Skeletal muscle satellite cell (primary cell): ENCODE results near the gene CLDN2.

Experiments used
- H3K27me3 ChIP-seq: 2 replicates; pipeline ENCODE4 v1.7.0; 2013; ENCODE audit warnings: low read length; ENCODE audit not compliant: control insufficient read depth, insufficient read depth
- H3K36me3 ChIP-seq: 2 replicates; pipeline ENCODE4 v1.7.0; 2013; ENCODE audit warnings: mild to moderate bottlenecking, control low read depth, low read length; ENCODE audit not compliant: insufficient read depth
- H3K4me1 ChIP-seq: 2 replicates; pipeline ENCODE4 v1.7.0; 2013; ENCODE audit warnings: low read length; ENCODE audit not compliant: control insufficient read depth, insufficient read depth
- H3K4me2 ChIP-seq: 2 replicates; pipeline ENCODE4 v1.7.0; 2013; ENCODE audit warnings: mild to moderate bottlenecking, low read length
- H3K4me3 ChIP-seq: 2 replicates; pipeline ENCODE4 v1.7.0; 2013; ENCODE audit warnings: low read length
- H3K9ac ChIP-seq: 2 replicates; pipeline ENCODE4 v1.7.0; 2013; ENCODE audit warnings: mild to moderate bottlenecking, low read depth, low read length, moderate library complexity
- H3K9me3 ChIP-seq: replicated peaks from 2 replicates; pipeline ENCODE4 v1.7.0; 2013; ENCODE audit warnings: mild to moderate bottlenecking, control low read depth, low read length

The CLDN2 gene

DNA sequence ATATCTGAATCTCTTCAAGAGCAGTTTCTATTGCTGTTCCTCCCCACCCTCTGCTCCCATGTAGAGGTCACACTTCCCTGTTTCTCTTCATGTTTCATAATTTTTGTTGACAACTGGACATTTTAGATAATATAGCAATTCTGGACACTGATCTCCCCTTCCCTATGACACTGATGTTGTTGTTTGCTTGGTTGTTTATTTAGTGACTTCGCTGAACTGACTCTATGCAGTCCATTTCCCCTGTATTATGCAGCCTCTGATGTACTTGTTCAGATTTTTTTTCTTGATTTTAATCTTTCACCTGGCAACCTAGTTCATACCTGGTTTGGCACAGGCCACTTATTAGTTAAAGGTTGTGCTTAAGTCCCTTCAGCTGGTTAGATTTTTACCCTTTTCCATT lies 29.2 kb downstream of the CLDN2 start:
- H3K9me3 ChIP-seq: no peaks in the 10 kb centered on the region
- no peaks in the 10 kb centered on the region for H3K36me3 ChIP-seq
- H3K4me2 ChIP-seq: no peak overlapping the region
- H3K9ac ChIP-seq: no peak overlapping the region
- H3K27me3 ChIP-seq: no peaks in the 10 kb centered on the region
- H3K4me1 ChIP-seq: peaks cover 1% of the 10 kb centered on the region
- no peak overlapping the region for H3K4me3 ChIP-seq

GRCh38 chrX:106950381-106950780 lies 30.2 kb downstream of the CLDN2 start:
- H3K27me3 ChIP-seq: no peaks in the 10 kb centered on the region
- H3K9me3 ChIP-seq: no peaks in the 10 kb centered on the region
- H3K36me3 ChIP-seq: no peaks in the 10 kb centered on the region
- no peak overlapping the region for H3K4me2 ChIP-seq
- H3K4me1 ChIP-seq: peaks cover 11% of the 10 kb centered on the region
- H3K4me3 ChIP-seq: no peak overlapping the region
- no peak overlapping the region for H3K9ac ChIP-seq

DNA sequence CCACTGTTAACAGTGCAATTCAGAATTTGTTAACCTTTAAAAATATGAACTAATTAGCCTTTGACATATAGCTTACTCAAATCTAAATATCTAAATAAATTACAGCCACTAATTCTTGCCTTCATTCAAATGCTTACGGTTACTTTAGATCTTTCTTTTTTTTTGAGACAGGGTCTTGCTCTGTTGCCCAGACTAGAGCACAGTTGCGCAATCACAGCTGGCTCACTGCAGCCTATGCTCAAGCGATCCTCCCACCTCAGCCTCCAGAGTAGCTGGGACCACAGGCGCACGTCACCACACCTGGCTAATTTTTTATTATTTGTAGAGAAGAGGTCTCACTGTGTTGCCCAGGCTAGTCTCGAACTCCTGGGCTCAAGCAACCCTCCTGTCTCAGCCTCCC lies 31.0 kb downstream of the CLDN2 start:
- H3K4me1 ChIP-seq: peaks cover 17% of the 10 kb centered on the region

DNA sequence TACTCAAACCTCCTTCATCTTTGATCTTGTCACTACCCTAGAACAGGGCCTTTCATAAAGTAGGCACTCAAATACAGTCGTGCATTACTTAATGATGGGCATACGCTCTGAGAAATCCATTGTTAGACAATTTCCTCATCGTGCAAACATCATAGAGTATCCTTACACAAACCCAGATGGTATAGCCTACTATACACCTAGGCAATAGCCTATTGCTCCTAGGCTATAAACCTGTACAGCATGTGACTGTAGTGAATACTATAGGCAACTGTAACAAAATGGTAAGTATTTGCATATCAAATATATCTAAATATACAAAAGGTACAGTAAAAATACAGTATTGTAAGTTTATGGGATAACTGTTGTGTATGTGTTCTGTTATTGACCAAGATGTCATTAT lies 31.9 kb downstream of the CLDN2 start:
- Histone ChIP-seq H3K4me3 (no peak overlapping the region), H3K9me3 (no peaks in the 10 kb centered on the region), H3K27me3 (no peaks in the 10 kb centered on the region), H3K4me2 (no peak overlapping the region), H3K9ac (no peak overlapping the region), H3K36me3 (no peaks in the 10 kb centered on the region), H3K4me1 (peaks cover 17% of the 10 kb centered on the region)

More for the DNA sequence above, 31.0 kb downstream of the CLDN2 start:
- H3K27me3 ChIP-seq: no peaks in the 10 kb centered on the region
- H3K4me2 ChIP-seq: no peak overlapping the region
- no peak overlapping the region for H3K4me3 ChIP-seq
- H3K9me3 ChIP-seq: no peaks in the 10 kb centered on the region
- H3K36me3 ChIP-seq: no peaks in the 10 kb centered on the region
- no peak overlapping the region for H3K9ac ChIP-seq

DNA sequence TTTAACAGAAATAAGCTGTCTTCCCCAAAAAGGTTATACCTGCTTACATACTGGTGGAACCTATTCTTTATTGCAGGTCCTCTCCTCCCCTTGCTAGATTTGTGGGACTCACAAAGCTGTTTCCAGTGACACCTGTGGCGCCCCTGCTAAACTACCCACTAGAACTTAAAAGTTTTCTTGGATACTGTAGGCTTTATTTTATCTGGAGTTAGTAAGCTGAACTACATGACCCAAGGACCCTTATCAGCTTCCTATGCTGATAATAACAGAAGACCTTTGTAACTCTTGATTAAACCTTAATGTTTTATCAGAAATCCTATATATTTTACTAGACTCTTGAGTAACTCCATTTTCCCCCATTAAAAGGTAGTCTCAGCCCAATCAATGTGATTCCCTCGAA lies 32.3 kb downstream of the CLDN2 start:
- H3K9me3 ChIP-seq: no peaks in the 10 kb centered on the region
- H3K4me1 ChIP-seq: peaks cover 17% of the 10 kb centered on the region
- H3K27me3 ChIP-seq: no peaks in the 10 kb centered on the region
- no peak overlapping the region for H3K4me2 ChIP-seq
- H3K4me3 ChIP-seq: no peak overlapping the region
- H3K36me3 ChIP-seq: no peaks in the 10 kb centered on the region
- H3K9ac ChIP-seq: no peak overlapping the region

GRCh38 chrX:106952988-106953387 lies 32.8 kb downstream of the CLDN2 start:
- peaks cover 3% of the 10 kb centered on the region for H3K36me3 ChIP-seq

DNA sequence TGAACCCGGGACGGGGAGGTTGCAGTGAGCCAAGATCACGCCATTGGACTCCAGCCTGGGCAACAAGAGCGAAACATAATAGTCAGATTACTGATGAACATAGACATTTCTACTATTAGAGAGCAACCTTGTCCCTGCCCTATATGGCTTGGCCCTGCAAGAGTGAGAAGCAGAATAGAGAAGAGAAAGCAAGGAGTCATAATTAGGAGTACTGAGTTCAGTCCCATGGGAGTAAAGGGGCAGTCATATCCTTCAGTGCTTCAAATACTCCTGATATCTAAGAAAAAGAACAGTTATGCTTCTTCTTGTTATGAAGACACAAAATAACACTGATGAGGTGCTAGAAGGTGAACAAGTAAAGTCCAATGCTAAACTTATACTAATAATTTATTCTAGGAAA lies 33.8 kb downstream of the CLDN2 start:
- H3K27me3 ChIP-seq: peaks cover 4% of the 10 kb centered on the region
- H3K4me1 ChIP-seq: peaks cover 17% of the 10 kb centered on the region
- H3K36me3 ChIP-seq: peaks cover 6% of the 10 kb centered on the region
- H3K4me3 ChIP-seq: no peak overlapping the region
- H3K9me3 ChIP-seq: no peaks in the 10 kb centered on the region
- H3K4me2 ChIP-seq: no peak overlapping the region
- no peak overlapping the region for H3K9ac ChIP-seq

More at GRCh38 chrX:106952988-106953387, 32.8 kb downstream of the CLDN2 start:
- Histone ChIP-seq H3K27me3 (peaks cover 2% of the 10 kb centered on the region), H3K4me1 (peaks cover 17% of the 10 kb centered on the region), H3K4me3 (no peak overlapping the region), H3K9ac (no peak overlapping the region), H3K9me3 (no peaks in the 10 kb centered on the region), H3K4me2 (no peak overlapping the region)

DNA sequence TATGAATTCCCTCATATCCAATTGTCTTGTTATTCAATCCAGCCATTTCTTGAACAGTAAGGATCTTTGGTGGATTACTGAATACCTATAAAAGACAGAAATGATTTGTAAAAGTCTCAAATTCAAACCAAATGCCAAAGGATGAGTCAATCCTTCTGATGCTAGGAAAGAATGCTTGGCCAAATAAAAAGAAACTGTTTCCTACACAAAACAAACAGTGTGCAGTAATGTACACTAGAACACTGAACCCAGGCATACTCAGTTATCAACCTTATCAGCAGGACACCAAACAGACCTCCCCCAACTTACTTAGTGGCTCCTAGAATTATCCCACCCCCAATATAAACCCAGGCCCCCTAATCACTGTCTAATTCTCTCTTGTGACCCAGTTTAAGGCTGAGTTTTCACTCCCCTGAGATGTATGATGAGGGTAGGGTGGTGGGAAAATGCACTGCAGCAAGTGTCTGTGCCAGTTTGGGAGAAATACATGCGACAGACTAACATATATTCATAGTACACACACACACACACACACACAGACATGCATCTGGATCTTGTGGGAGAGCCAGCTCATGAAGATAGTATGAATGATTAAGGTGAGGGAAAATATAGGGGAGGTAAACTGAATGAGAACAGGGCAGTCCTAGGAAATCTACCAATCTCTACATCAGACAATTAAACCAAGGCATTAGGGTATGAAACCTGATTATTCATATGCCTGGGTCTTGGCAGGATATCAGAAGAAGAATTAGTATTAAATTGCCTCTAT lies 35.0 kb downstream of the CLDN2 start:
- H3K4me1 ChIP-seq: peaks cover 17% of the 10 kb centered on the region
- peak overlapping the region; percentile 45 for H3K4me2 ChIP-seq
- no peak overlapping the region for H3K9ac ChIP-seq
- no peaks in the 10 kb centered on the region for H3K9me3 ChIP-seq
- peaks cover 4% of the 10 kb centered on the region for H3K27me3 ChIP-seq
- H3K36me3 ChIP-seq: peaks cover 6% of the 10 kb centered on the region
- H3K4me3 ChIP-seq: no peak overlapping the region

GRCh38 chrX:106957856-106958255 lies 37.7 kb downstream of the CLDN2 start:
- Histone ChIP-seq H3K4me2 (no peak overlapping the region), H3K9ac (no peak overlapping the region), H3K36me3 (peaks cover 11% of the 10 kb centered on the region), H3K4me1 (peaks cover 17% of the 10 kb centered on the region), H3K27me3 (peaks cover 4% of the 10 kb centered on the region), H3K4me3 (no peak overlapping the region), H3K9me3 (no peaks in the 10 kb centered on the region)

DNA sequence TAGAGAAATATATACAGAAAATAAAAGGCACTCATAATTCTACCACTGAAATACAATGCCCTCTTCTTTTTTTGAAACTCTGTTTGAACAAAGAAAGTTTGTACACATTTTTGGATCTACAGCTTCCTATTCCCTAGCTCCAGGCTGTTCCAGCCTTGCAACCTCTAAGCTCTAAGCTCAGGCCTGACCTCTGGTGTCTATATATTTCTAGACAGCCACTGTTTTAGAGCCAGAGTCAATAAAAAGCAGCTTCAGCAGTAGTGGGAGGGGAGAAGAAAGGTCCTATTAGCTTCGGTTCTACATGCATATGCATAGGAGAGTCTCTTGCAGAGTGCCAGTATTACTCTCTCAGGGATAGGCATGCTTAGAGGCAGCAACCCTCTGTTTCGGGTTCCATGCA lies 39.7 kb downstream of the CLDN2 start:
- Histone ChIP-seq H3K4me1 (peaks cover 11% of the 10 kb centered on the region), H3K36me3 (peaks cover 11% of the 10 kb centered on the region), H3K4me2 (no peak overlapping the region), H3K9ac (no peak overlapping the region), H3K27me3 (peaks cover 4% of the 10 kb centered on the region), H3K9me3 (no peaks in the 10 kb centered on the region), H3K4me3 (no peak overlapping the region)

DNA sequence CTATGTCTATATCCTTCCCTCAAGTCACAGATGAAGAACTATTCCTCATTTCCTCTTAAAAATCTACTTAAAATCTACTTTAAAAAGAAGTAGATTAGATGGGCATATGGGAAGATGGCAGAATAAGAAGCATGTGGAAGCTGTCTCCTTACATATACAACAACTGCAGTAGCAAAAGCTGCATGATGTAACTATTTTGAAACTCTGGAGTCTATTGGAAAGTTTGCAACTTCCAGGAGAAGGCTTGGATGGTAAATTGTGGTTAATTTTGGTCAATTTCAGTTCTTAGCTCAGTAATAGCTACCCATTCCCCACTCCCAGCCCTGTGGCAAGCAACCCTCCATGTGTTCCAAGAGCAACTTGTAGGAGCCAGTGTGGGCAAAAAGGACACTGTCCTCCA lies 42.9 kb downstream of the CLDN2 start:
- Histone ChIP-seq H3K4me2 (no peak overlapping the region), H3K27me3 (peaks cover 9% of the 10 kb centered on the region), H3K9me3 (no peaks in the 10 kb centered on the region), H3K4me1 (no peaks in the 10 kb centered on the region), H3K4me3 (no peak overlapping the region), H3K36me3 (peaks cover 7% of the 10 kb centered on the region), H3K9ac (no peak overlapping the region)

- no peaks in the 10 kb centered on the region for H3K4me1 ChIP-seq
- H3K4me3 ChIP-seq: no peak overlapping the region
- no peak overlapping the region for H3K4me2 ChIP-seq
- H3K9ac ChIP-seq: no peak overlapping the region
- H3K9me3 ChIP-seq: no peaks in the 10 kb centered on the region
- H3K36me3 ChIP-seq: peaks cover 6% of the 10 kb centered on the region
- H3K27me3 ChIP-seq: peaks cover 8% of the 10 kb centered on the region
Measured at GRCh38 chrX:106964290-106964689, 44.1 kb downstream of the CLDN2 start.
